Large intestine (tissue), 3 donors: ENCODE results near the gene AGR3. TPM values are rescaled to one million over a fixed set of nuclear protein-coding genes. Genes with fewer than 3 reads are reported as not detected.
A peak's percentile ranks its signal among the peaks of the same experiment; 100 is the strongest.
"Not testable (repeated sequence)": the region's sequence is repeated elsewhere in the genome, so short reads cannot be mapped to it uniquely, and the experiment has no call there.

ENCODE experiments used
- DNase-seq, 2 donors: peaks; one replicate each; pipeline versions ENCODE4 v3.0.0 to v3.0.0-alpha.2; 2013
- H3K27ac ChIP-seq: one replicate; pipeline ENCODE4 v1.5.1; 2013; ENCODE audit warnings: low read length
- H3K27me3 ChIP-seq: 2 replicates; pipeline ENCODE4 v1.6.1; 2013; ENCODE audit warnings: low read length; ENCODE audit not compliant: control insufficient read depth, insufficient read depth
- H3K36me3 ChIP-seq: 2 replicates; pipeline ENCODE4 v1.6.1; 2013; ENCODE audit warnings: low read length; ENCODE audit not compliant: control insufficient read depth, insufficient read depth
- H3K4me1 ChIP-seq: one replicate; pipeline ENCODE4 v1.6.1; 2013; ENCODE audit warnings: low read length; ENCODE audit not compliant: control insufficient read depth, insufficient read depth
- H3K4me3 ChIP-seq: one replicate; pipeline ENCODE4 v1.5.1; 2013; ENCODE audit warnings: low read length
- H3K9me3 ChIP-seq: one replicate; pipeline ENCODE4 v1.6.1; 2013; ENCODE audit warnings: mild to moderate bottlenecking, low read depth, low read length, moderate library complexity; ENCODE audit not compliant: control insufficient read depth
- WGBS: methylation state at CpG from one replicate; pipeline ENCODE4 v1.1.5; 2013; ENCODE audit warnings: low lambda C conversion rate; ENCODE audit not compliant: insufficient coverage; 5-methylcytosine and 5-hydroxymethylcytosine counted together
- polyA plus RNA-seq: library from polyadenylated mRNA; unstranded; fragments of 120-200 nt; gene quantifications from one replicate; pipeline ENCODE4 v1.2.1, GENCODE V29; 2013

AGR3 gene
- polyA plus RNA-seq, 1 donor = 213 TPM

DNA sequence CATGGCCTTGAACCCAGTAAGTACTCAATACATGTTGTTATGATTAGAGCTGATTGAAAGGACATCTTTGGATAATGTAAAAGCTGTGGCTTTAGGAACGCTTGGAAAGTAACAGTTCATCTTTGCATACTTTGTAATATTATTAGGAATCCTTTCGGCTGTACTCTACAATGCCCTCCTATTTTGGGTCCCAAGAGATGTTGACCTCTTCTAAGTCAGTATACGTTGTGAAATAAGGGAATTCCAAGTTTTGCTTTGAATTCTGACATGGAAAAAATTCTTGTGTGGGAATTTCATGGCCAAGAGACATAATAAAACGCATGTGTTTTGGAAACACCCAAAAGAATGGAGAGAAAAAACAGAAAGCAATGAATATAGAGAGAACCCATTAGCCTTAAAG, 7.7 kb downstream of the AGR3 start:
- Histone ChIP-seq H3K9me3 (peaks cover 4% of the 10 kb centered on the region), H3K27ac (no peak overlapping the region), H3K4me1 (peaks cover 6% of the 10 kb centered on the region), H3K36me3 (peaks cover 27% of the 10 kb centered on the region), H3K4me3 (no peak overlapping the region), H3K27me3 (no peaks in the 10 kb centered on the region)
- no peak for DNase-seq
- WGBS = 0% methylated on average over 1 of the region's 4 CpGs

DNA sequence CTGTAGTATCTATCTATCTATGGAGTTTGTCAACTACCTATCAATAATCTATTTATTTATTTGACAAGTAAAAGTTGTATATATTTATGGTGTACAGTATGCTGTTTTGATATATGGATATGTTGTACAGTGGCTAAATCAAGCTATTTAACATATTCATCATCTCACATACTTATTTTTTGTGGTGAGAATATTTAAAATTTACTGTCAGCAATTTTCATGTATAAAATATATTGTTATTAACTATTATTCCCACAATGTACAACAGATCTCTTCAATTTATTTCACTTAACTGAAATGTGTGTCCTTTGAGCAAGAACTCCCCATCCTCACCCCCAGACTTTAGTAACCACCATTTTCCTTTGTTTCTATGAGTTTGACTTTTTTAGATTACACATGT, 14.5 kb downstream of the AGR3 start:
- H3K27ac ChIP-seq = no peak overlapping the region
- DNase-seq = no peak

DNA sequence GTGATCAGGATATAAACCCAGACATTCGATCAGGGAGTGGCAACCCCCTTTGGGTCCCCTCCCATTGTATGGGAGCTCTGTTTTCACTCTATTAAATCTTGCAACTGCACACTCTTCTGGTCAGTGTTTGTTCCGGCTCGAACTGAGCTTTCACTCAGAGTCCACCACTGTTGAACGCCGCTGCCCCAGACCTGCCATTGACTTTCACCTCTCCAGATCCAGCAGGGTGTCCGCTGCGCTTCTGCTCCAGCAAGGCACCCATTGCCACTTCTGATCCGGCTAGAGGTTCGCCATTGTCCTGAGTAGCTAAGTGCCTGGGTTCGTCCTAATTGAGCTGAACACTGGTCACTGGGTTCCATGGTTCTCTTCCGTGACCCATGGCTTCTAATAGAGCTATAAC, 28.6 kb downstream of the AGR3 start:
- H3K9me3 ChIP-seq, H3K27ac ChIP-seq, H3K27me3 ChIP-seq, DNase-seq, H3K4me3 ChIP-seq, H3K36me3 ChIP-seq: not testable (repeated sequence)
- WGBS = no CpG with 5 or more reads among the region's 11 CpGs
- peaks cover 21% of the 10 kb centered on the region for H3K4me1 ChIP-seq

More for the DNA sequence above, 14.5 kb downstream of the AGR3 start:
- Histone ChIP-seq H3K36me3 (peaks cover 16% of the 10 kb centered on the region), H3K9me3 (peaks cover 1% of the 10 kb centered on the region), H3K4me1 (peaks cover 8% of the 10 kb centered on the region), H3K4me3 (no peak overlapping the region), H3K27me3 (no peaks in the 10 kb centered on the region)

DNA sequence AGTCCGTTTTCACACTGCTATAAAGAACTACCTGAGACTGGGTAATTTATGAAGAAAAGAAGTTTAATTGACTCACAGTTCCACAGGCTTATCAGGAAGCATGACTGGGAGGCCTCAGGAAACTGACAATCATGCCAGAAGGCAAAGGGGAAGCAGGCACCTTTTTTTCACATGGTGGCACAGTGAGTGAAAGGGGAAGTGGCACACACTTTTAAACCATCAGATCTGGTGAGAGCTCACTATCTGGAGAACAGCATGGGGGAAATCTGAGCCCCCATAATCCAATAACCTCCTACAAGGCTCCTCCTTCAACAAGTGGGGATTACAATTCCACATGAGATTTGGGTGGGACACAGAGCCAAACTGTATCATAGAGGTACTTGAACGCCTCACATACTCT, 30.0 kb downstream of the AGR3 start:
- peak in 1 of 2 donors; percentile 54 for DNase-seq
- H3K36me3 ChIP-seq = peaks cover under 1% of the 10 kb centered on the region
- H3K4me3 ChIP-seq = no peak overlapping the region
- H3K9me3 ChIP-seq = peaks cover 6% of the 10 kb centered on the region
- H3K27me3 ChIP-seq = no peaks in the 10 kb centered on the region
- no peak overlapping the region for H3K27ac ChIP-seq
- peaks cover 28% of the 10 kb centered on the region for H3K4me1 ChIP-seq
- WGBS = no CpG with 5 or more reads among the region's 2 CpGs

DNA sequence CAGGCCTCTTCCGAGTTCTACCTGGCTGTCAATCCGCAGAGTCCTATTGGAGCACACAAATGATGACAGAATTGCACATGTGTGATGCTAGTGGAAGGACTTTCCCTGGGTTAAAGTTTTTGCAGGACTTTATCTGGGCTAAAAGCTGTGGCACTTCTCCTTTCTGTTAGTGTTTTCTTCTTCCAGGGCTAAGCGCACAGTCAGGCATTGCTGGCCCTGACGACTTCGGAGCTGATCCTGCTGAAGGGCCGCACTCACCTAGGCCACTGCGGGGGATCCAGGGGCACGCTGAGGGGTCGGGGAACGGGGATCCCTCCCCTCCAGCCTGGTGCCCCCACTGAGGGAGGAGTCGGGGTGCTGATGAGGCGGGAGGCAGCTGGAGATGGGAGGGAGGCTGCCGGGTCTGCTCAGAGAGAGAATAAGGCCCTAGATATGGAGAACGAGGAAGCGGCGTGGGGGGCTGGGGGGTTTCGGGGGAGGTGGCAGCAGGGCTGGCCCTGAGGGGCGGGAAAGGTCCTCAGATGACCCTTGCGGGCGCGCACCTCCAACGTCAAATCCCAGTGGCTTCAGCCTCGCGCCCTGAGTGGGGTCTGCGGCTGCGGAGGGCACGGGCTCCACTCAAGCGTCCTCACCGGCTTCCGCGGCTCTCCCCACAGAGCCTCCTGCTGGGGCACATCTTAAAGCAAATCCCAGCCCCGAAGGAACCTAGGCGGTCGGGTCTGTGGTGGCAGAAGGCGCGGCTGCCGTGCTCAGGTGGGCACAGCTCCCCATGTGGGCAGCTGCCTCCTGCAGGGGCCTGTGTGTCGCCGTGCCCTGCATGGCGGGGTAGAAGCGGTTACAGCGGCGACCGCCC, 30.9 kb downstream of the AGR3 start:
- peak overlapping the region; percentile 21 for H3K27ac ChIP-seq
- no peaks in the 10 kb centered on the region for H3K27me3 ChIP-seq
- H3K36me3 ChIP-seq = no peaks in the 10 kb centered on the region
- H3K9me3 ChIP-seq = peaks cover 6% of the 10 kb centered on the region
- H3K4me3 ChIP-seq = no peak overlapping the region
- WGBS = no CpG with 5 or more reads among the region's 44 CpGs
- H3K4me1 ChIP-seq = peaks cover 33% of the 10 kb centered on the region
- no peak for DNase-seq

DNA sequence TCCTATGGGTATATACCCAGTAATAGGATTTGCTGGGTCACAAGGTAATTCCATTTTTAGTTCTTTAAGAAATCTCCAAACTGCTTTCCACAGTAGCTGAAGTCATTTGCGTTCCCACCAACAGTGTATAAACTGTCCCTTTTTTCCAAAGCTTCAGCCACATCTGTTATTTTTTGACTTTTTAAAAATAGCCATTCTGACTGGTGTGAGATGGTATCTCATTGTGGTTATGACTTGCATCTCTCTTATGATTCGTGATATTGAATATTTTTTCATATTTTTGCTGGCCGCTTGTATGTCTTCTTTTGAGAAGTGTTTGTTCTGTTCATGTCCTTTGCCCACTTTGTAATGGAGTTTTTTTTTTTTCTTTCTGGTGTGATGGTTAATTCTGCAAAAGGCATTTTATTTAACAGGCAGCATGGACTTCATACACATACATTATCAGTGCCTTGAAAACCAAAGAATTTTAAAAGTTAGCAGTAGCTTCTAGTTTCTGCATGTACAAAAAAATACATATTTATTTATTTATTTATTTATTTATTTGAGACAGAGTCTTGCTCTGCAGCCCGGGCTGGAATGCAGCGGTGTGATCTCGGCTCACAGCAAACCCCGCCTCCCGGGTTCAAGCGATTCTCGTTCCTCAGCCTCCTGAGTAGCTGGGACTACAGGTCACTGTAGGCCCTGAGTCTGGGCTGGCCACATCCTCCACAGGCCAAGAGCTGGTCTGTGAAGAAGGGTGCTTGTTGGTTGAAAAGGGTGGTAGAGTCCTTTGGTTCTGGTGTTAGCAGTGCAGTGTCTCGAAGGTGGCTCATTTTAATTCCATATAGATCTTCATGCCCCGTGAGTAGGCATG, 32.3 kb downstream of the AGR3 start:
- H3K4me3 ChIP-seq = no peak overlapping the region
- H3K9me3 ChIP-seq = peaks cover 6% of the 10 kb centered on the region
- no peaks in the 10 kb centered on the region for H3K36me3 ChIP-seq
- no peaks in the 10 kb centered on the region for H3K27me3 ChIP-seq
- H3K4me1 ChIP-seq = peaks cover 35% of the 10 kb centered on the region
- 100% methylated on average over 1 of the region's 12 CpGs for WGBS
- H3K27ac ChIP-seq = no peak overlapping the region
- DNase-seq = no peak

DNA sequence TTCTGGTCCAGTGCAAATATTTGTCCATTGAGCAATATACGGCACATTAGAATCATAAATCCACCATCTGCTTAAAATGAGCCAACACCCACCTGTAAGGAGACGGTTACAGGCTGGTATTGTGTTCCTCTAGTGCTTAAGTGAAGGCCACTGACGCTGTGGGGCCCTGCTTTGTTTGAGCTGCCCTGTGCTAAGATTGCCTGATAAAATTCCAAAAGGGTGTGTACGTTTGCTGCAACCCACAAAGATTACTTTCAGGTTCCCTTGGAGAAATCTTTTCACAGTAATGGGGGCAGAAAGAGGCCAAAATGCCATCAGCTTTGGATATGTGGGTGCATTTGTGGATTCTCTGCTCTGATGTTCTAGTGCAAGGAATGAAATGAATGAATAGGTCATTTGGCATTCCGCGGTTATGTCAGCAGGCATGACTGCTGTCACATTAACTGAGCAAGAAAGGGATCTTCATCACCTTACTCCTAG, 34.4 kb downstream of the AGR3 start:
- peaks cover 6% of the 10 kb centered on the region for H3K9me3 ChIP-seq
- no peaks in the 10 kb centered on the region for H3K36me3 ChIP-seq
- H3K4me1 ChIP-seq = peaks cover 30% of the 10 kb centered on the region
- DNase-seq = peak; percentile 76 to 90
- H3K27ac ChIP-seq = peak overlapping the region; percentile 83
- no peaks in the 10 kb centered on the region for H3K27me3 ChIP-seq
- 60% methylated on average over 1 of the region's 6 CpGs for WGBS
- peak overlapping the region; percentile 21 for H3K4me3 ChIP-seq

DNA sequence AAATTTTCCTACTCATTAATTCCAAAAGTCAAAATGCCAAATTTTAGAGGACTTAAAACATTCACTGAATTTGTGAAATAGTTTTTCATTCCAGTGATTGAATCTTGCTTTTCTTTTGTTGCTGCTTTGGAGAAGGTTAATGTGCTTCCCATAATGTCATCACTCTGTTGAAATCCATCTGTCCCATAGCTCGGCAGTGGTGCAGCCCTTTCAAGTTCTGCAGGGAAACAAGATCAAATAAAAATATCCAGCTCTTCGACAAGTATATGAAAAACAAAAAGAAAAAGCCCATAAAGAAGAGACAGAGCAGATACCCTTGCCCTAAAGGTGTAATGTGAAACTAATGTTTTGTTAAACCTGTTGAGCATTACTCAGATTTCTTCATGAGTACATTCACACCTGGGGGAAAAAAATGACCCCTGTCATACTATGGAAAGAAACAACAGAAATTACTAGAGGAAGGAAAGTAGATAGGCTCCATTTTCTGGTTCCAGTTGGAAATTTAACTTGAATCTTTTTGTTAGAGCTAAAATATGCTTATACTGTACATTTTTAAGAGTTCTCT, 35.1 kb downstream of the AGR3 start:
- WGBS = 25% methylated on average over 2 of the region's 2 CpGs
- Histone ChIP-seq H3K4me3 (no peak overlapping the region), H3K36me3 (no peaks in the 10 kb centered on the region), H3K27me3 (no peaks in the 10 kb centered on the region), H3K27ac (peak overlapping the region; percentile 83), H3K9me3 (peaks cover 6% of the 10 kb centered on the region), H3K4me1 (peaks cover 23% of the 10 kb centered on the region)
- DNase-seq = peak in 1 of 2 donors; percentile 55

DNA sequence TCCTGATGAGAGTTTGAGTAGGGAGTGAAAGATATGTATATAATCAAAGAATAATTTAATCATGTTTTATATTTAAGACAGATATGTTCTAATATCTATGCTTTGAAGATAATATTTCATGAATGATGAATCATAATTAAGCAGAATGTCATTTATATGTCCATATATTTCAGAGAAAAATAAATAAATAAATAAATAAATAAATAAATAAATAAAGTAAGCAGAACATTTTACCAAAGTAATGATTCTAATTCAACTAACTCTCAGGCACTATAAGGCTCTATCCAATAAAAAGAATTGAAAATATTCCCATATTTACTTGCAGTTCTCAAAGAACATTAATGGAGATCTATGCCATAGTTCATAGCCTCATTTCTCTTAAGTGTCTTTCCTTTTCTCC, 36.0 kb downstream of the AGR3 start:
- DNase-seq = no peak
- no peaks in the 10 kb centered on the region for H3K36me3 ChIP-seq
- H3K27ac ChIP-seq = peak overlapping the region; percentile 83
- H3K9me3 ChIP-seq = peaks cover 1% of the 10 kb centered on the region
- no peak overlapping the region for H3K4me3 ChIP-seq
- peaks cover 22% of the 10 kb centered on the region for H3K4me1 ChIP-seq
- H3K27me3 ChIP-seq = no peaks in the 10 kb centered on the region

DNA sequence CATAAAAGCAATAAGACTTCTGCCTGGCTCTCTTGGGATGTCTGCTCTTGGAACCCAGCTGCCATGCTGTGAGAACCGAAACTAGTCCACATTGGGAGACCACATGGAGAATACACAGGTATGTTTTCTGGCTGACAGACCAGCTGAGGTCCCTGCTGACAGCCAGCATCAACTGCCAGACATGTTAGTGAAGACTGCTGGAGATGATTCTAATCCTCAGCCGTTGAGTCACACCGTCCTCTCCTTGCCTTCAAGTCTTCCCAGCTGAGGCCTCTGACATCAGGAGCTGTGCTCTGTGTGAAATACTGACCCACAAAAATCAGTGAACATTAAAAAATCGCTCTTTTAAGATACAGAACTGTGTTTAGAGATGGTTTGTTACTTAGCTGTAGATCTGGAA, 40.1 kb downstream of the AGR3 start:
- H3K4me1 ChIP-seq = peaks cover 7% of the 10 kb centered on the region
- H3K36me3 ChIP-seq = no peaks in the 10 kb centered on the region
- H3K27me3 ChIP-seq = no peaks in the 10 kb centered on the region
- no peak overlapping the region for H3K27ac ChIP-seq
- no peak overlapping the region for H3K4me3 ChIP-seq
- no peak for DNase-seq
- WGBS = no CpG with 5 or more reads among the region's 4 CpGs
- no peaks in the 10 kb centered on the region for H3K9me3 ChIP-seq
